C4-2B (cell line): Measurements from ENCODE around the gene ST6GAL2.

ENCODE experiments used
- H3K27ac ChIP-seq: fragments of 450-650 bp; 2 replicates; pipeline ENCODE4 v1.5.1; 2017
- CTCF ChIP-seq: fragments of 450-650 bp; conservative IDR thresholded peaks from 2 replicates; pipeline ENCODE4 v1.5.1; 2017; ENCODE audit warnings: mild to moderate bottlenecking
- ZFX ChIP-seq: fragments of 450-650 bp; IDR thresholded peaks from 2 replicates; pipeline ENCODE4 v1.6.1; 2017

ST6GAL2 gene

DNA sequence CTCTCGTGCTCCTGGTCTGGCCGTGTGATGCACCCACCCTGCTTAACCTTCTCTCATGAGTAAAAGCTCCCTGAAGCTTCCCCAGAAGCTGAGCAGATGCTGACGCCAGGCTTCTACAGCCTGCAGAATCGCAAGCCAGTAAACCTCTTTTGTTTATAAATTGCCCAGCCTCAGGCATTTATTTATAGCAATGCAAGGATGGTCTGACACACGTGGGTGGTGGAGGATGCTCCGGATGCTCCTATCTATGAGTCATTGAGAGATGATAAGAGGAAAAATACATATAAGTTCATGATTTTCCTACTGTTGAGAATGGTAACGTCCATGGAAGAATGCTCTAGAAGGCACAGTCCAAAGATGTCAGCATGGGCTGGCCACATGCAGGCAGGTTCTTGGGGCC lies 8.6 kb upstream of the ST6GAL2 start:
- TF ChIP-seq CTCF = no peak
- no peak for TF ChIP-seq ZFX
- H3K27ac ChIP-seq = no peak overlapping the region

GRCh38 chr2:106892048-106892447 lies 6.1 kb upstream of the ST6GAL2 start:
- H3K27ac ChIP-seq = no peak overlapping the region
- TF ChIP-seq CTCF (no peak), ZFX (no peak)

- no peak for TF ChIP-seq ZFX
- no peak for TF ChIP-seq CTCF
Observed at GRCh38 chr2:106890606-106891005, 4.6 kb upstream of the ST6GAL2 start.

DNA sequence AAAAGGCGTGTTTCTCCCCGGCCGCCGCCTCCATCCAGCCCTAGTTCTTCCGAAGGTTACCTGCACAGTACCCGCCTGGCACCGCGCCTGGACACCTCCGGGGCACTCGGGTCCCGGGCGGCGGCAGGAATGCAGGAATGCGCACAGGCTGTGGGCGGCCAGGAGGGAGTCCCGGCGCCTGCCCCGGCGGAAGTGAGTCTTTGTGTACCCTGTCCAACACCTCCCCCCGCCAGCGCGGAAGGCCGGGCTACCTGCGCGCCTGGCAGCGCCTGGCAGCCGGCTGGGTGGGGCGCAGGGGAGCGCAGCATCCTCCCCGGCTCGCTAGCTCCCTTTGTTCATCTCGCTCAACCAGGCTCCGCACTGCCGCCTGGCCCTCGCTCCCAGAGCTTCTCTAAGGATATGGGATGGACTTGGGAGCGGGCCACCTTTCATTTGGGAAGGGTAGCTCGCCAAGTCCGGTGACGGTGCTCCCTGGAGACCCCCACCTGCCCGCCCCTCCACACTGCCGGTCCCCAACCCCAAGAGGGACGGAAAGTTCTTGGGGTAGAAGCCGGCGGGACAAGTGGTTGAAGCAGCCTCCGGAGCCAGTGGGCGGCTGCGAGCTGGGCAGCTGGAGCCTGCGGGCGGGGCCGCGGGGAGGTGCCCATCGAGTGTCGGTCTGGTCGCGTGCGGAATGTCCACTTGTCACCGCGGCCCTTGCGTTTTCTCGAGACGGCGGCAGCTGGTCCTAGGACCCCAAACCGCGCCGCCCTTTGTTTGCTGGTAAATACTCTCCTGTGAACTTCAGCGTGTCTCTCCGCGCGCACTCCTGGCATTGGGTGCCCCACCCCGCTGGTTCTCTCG lies 1.2 kb upstream of the ST6GAL2 start:
- TF ChIP-seq ZFX = no peak
- no peak for TF ChIP-seq CTCF
- no peak overlapping the region for H3K27ac ChIP-seq

More at GRCh38 chr2:106890606-106891005, 4.6 kb upstream of the ST6GAL2 start:
- H3K27ac ChIP-seq = no peak overlapping the region

DNA sequence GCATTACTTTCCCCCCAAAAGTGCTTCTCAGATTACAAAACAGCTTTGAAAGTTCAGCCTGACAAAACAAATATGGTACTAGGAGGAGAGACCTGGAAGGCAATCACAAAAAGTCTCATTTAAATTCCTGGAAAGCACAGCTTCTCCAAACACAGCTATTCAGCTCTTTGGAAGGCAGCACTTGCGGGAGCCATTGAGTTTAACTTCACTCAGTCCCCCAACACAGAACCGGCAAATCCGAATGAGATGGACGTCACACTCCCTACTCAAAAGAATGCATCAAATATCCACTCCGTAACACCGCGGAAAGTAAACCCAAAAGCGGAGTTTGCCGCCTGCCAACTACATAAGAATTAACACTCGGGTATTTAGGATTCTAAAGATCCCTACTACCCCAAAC lies 638 bp downstream of the ST6GAL2 start:
- TF ChIP-seq CTCF (no peak), ZFX (no peak)
- no peak overlapping the region for H3K27ac ChIP-seq

DNA sequence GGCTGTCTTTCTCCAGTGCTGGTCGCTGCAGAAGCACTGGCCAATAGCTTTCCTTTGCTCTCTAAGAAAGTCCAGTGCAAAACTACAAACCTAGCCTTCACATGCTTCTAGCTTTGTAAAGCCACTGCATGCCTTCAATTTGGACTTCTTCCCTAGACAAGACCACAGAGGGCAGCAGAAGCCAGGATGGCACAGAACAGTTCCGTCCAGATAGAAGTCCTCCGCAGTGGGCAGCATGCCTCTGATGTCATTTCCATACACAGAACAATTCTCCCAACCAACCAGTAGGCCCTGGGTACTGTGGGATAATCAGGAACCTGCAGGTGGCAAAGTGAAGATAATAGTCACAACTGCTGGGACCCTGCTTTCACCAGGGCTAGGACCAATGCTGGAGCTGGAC lies 3.3 kb downstream of the ST6GAL2 start:
- no peak overlapping the region for H3K27ac ChIP-seq
- TF ChIP-seq ZFX (no peak), CTCF (no peak; the same call in 1 of the 2 replicates)

DNA sequence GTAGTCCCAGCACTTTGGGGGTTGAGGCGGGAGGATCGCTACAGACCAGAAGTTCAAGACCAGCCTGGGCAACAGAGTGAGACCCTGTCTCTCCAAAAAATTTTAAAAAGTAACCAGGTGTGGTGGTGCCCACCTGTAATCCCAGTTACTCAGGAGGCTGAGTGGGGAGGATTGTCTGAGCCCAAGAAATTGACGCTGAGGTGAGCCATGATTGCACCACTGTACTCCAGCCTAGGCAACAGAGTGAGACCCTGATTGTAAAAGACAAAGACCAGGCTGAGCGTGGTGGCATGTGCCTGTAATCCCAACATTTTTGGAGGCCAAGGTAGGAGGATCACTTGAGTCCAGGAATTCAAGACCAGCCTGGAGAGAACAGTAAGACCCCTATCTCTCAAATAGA lies 7.8 kb downstream of the ST6GAL2 start:
- H3K27ac ChIP-seq = no peak overlapping the region
- TF ChIP-seq CTCF (no peak), ZFX (no peak)
